Activated CD8-positive, alpha-beta memory T cell treated with anti-CD3 and anti-CD28 coated beads for 36 hours (primary cell): Measurements from ENCODE around the gene CHID1. TPM values are rescaled to one million over a fixed set of nuclear protein-coding genes. Genes with fewer than 3 reads are reported as not detected.

Experiments used
- CTCF ChIA-PET: fragments of 350-600 bp; sonication (Branson Sonifier 250); formaldehyde crosslinking; loops from one replicate; lab custom pipeline; 2021; ENCODE audit warnings: antibody characterized with exemption; lab: Charles Lee
- POLR2A ChIA-PET: fragments of 350-600 bp; sonication (Branson Sonifier 250); formaldehyde crosslinking; loops from one replicate; lab custom pipeline; 2021; ENCODE audit warnings: antibody characterized with exemption; lab: Charles Lee
- total RNA-seq, 2 experiments: library from RNA; stranded (reverse); gene quantifications; one replicate each; pipeline ENCODE4 v1.2.3, GENCODE V29; 2021

Gene CHID1
- total RNA-seq, 2 experiments from 2014 or later, result 96.5 to 99.0 TPM

GRCh38 chr11:934527-934926, 23.9 kb upstream of the CHID1 start:
- POLR2A ChIA-PET, result no interaction called here
- CTCF ChIA-PET, result no interaction called here

GRCh38 chr11:933936-934335, 23.3 kb upstream of the CHID1 start:
- POLR2A ChIA-PET, result no interaction called here

GRCh38 chr11:933142-933851, 22.7 kb upstream of the CHID1 start:
- CTCF ChIA-PET, result no interaction called here
- POLR2A ChIA-PET, result no interaction called here

More at GRCh38 chr11:933936-934335, 23.3 kb upstream of the CHID1 start:
- CTCF ChIA-PET, result no interaction called here

- ChIA-PET CTCF (no interaction called here), POLR2A (no interaction called here)
Measured at GRCh38 chr11:932435-932834, 21.8 kb upstream of the CHID1 start.

- ChIA-PET POLR2A (no interaction called here), CTCF (no interaction called here)
Measured at GRCh38 chr11:931385-931784, 20.8 kb upstream of the CHID1 start.

- POLR2A ChIA-PET, result no interaction called here
Measured at GRCh38 chr11:929405-929804, 18.8 kb upstream of the CHID1 start.

GRCh38 chr11:928786-929185, 18.2 kb upstream of the CHID1 start:
- ChIA-PET CTCF (no interaction called here), POLR2A (interaction anchor here (0.6 kb wide), 1 partner anchor 36 kb away, joined by 3 read pairs; no protein-coding TSS in a partner anchor)

More at GRCh38 chr11:929405-929804, 18.8 kb upstream of the CHID1 start:
- CTCF ChIA-PET, result interaction anchor here (0.7 kb wide), 2 partner anchors 488 to 617 kb away, joined by 4 to 5 read pairs; partner anchors contain the start of gene ANO9

- ChIA-PET CTCF (interaction anchor here (0.7 kb wide), 1 partner anchor 464 kb away, joined by 3 read pairs; no protein-coding TSS in a partner anchor), POLR2A (interaction anchor here (0.6 kb wide), 1 partner anchor 48 kb away, joined by 3 read pairs; no protein-coding TSS in a partner anchor)
Measured at GRCh38 chr11:927871-928270, 17.3 kb upstream of the CHID1 start.

- ChIA-PET CTCF (interaction anchor here (0.7 kb wide), 1 partner anchor 19 kb away, joined by 3 read pairs; no protein-coding TSS in a partner anchor), POLR2A (no interaction called here)
Measured at GRCh38 chr11:926341-926916, 15.8 kb upstream of the CHID1 start.

GRCh38 chr11:925496-926301, 15.1 kb upstream of the CHID1 start, which contains the start of gene AP2A2:
Gene AP2A2, plus strand, starts transcription at chr11:925870. Its CDS starts 152 bp downstream, at chr11:926022.
- CTCF ChIA-PET, result interaction anchor here (0.6 to 1.2 kb wide), 5 partner anchors 10 to 125 kb away, joined by 3 to 4 read pairs (median 3); no protein-coding TSS in a partner anchor
- POLR2A ChIA-PET, result no interaction called here

- POLR2A ChIA-PET, result no interaction called here
- CTCF ChIA-PET, result interaction anchor here (0.6 to 1.2 kb wide), 5 partner anchors 10 to 126 kb away, joined by 3 to 4 read pairs (median 3); no protein-coding TSS in a partner anchor
Measured at GRCh38 chr11:925158-925495, 14.5 kb upstream of the CHID1 start.

- ChIA-PET POLR2A (interaction anchor here (0.6 kb wide), 1 partner anchor 214 kb away, joined by 4 read pairs; no protein-coding TSS in a partner anchor), CTCF (interaction anchor here (0.6 to 1.2 kb wide), 7 partner anchors 9 to 179 kb away, joined by 3 to 5 read pairs (median 3); partner anchors contain the start of gene CHID1)
Measured at GRCh38 chr11:924406-925157, 14.0 kb upstream of the CHID1 start.

GRCh38 chr11:923691-924405, 13.2 kb upstream of the CHID1 start:
- POLR2A ChIA-PET, result interaction anchor here (0.6 kb wide), 1 partner anchor 215 kb away, joined by 4 read pairs; no protein-coding TSS in a partner anchor

GRCh38 chr11:921921-922678, 11.5 kb upstream of the CHID1 start:
- ChIA-PET POLR2A (no interaction called here), CTCF (interaction anchor here (1.3 to 2.1 kb wide), 3 partner anchors 10 to 129 kb away, joined by 4 to 5 read pairs (median 5); no protein-coding TSS in a partner anchor)

More at GRCh38 chr11:923691-924405, 13.2 kb upstream of the CHID1 start:
- CTCF ChIA-PET, result interaction anchor here (0.6 to 1.2 kb wide), 2 partner anchors 13 to 178 kb away, joined by 3 to 5 read pairs; partner anchors contain the start of gene CHID1

GRCh38 chr11:917426-917825, 6.8 kb upstream of the CHID1 start:
- CTCF ChIA-PET, result no interaction called here
- POLR2A ChIA-PET, result interaction anchor here (0.6 kb wide), 1 partner anchor 389 kb away, joined by 3 read pairs; no protein-coding TSS in a partner anchor

GRCh38 chr11:914747-915501, 4.3 kb upstream of the CHID1 start:
- CTCF ChIA-PET, result interaction anchor here (0.6 to 1.3 kb wide), 2 partner anchors 10 to 257 kb away, joined by 3 read pairs; no protein-coding TSS in a partner anchor
- POLR2A ChIA-PET, result no interaction called here
